ENCODE results near the gene B4GALT4.

GRCh38 chr3:119195911-119196310, 44.8 kb downstream of the B4GALT4 start:
- no peak for TF ChIP-seq GATA3 (IDR thresholded peaks at IDR 0.05; ENCODE audit: low read depth, low read length)
- TF ChIP-seq GATA2 (IDR thresholded peaks at IDR 0.05; ENCODE audit: low read depth, low read length): no peak

All from SH-SY5Y (cell line).